NOMO-1 treated with dmso at 0.1 percent for 144 hours (cell line): ENCODE measurements around the gene TIMP2.

Experiments
- DNase-seq: peaks from one replicate; lab custom pipeline; 2025; ENCODE audit not compliant: unreplicated experiment; lab: John Stamatoyannopoulos, UW

Gene TIMP2

DNA sequence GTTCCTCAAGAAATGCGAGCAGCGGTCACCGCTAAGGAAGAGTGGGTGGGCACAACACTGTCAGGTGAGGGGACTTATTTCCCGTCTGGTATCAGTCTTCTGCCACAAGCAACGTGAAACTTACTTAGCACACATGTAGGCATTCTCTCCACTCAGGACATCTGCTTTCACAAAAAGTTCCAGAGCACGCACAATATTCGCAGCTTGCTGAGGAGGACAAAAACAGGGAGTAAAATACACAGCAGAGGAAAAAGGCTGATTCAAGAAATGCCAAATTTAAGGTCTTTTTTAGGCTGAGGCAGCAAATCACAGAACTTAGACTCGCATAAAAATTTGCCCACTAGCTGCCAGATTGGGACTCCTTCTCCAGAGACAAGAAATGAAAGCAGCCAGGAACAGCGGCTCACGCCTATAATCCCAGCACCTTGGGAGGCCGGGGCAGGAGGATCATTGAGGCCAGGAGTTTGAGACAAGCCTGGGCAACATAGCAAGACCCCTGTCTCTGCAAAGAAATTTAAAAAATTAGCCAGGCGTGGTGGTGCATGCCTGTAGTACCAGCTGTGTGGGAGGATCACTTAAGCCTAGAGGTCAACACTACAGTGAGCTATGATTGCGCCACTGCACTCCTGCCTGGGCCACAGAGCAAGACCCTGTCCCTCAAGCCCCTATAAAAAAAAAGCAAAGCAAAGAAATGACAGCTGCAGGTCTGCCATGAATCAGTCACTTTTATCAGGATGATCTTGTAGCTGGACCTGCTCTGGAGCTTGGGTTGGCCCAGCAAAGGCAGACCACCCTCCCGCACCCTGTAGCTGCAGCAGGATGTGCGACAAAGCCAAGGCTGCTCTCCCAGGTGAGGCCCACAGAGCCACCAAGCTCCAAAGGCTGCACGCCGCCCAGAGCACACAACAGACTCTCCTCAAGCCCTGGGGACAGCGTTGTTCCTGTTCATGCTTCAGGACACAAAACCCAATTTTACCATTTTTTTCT is 105.1 kb downstream of the TIMP2 start:
- DNase-seq, result no peak

DNA sequence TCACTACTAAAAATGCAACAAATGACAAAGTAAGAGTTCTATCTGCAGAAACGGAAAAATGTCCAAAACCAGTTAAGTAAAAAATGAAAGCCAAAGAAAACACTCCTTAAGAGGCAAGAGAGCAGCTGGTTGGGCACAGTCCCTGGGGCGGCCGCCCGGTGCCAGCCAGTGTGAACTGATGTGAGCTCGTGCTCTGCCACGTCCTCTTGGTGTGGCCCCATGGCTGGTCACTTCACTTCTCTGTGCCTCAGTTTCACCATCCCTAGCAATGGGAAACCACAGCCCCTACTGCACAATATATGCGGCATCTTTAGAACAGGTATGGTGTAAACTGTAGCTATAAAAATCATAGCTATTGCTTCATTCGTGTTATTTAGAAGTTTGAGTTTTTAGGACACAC is 105.8 kb downstream of the TIMP2 start:
- no peak for DNase-seq

DNA sequence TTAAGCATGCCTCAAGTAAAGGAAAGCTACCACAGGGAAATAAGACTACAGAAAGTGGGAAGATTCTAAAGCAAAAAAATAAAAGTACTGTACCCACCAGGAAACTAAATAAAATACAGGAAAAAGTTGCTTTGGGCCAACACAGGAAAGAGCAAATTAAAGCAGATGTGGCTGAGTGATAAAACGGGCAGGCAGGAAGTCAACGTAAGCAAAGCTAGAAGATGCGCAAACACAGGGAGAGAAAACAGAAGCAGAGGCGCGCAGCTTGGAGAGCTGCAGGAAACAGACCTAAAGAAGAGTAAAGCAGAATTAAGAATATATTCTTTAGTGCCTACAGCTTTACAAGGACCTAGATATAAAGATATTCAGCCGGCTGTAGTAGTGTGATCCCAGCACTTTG is 106.3 kb downstream of the TIMP2 start:
- no peak for DNase-seq

DNA sequence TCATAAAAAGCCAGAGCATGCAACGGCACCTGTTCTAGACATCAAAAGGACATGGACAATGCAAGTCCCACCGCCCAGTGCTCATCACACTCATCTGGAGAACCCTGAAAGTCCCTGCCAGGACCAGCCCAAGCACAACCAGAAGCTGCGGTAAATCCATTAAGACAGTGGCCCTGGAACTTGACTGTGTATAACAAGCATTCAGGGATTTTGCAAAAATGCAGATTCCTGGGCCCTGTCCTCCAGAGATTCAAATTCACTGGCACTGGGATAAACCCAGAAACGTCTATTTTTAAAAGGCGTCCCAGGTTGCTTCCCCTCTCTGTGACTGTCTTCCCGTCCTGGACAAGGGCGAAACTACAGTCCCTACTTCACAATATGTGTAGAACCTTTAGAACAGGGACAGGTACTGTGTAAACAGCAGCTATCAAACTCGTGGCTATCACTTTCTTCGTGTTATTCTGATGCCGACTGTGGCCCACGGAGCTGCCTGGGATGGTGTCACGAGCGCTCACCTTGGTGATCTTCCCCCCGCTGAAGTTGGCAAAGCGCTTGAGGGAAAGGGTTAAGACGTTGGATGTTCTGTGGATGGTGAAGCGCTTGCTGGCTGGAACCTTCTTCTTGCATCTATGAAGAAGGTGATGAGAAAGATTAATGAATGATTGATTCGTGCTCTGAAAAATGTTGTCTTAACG is 106.9 kb downstream of the TIMP2 start:
- DNase-seq, result no peak

DNA sequence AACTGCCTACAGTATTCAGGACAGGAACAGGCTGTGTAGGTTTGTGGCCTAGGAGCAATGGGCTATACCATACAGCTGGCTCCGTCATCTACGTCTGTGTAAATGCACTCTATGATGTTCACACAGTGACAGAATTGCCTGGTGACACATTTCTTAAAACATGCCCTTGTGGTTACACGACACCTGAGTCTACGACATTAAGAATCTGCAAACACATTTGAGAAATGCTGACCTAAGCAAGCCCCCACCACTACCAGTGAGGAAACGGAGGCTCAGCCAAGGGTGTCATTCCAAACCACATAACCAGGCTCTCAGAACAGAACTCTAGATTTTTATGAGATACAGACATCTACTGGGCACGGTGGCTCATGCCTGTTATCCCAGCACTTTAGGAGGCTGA is 108.1 kb downstream of the TIMP2 start:
- no peak for DNase-seq

DNA sequence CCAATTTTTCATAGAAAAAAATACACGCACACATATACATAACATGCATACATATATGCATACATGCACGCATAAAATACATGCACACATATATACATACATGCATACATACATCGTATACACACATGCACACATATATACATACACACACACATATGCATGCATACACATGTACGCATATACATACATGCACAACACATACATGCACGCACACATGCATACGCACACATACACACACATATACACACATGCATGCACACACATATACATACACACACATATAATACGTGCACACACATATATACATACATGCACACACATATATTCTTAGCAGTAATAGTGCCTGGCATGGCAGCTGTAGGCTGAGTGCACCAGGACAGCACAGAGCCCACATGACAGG is 109.5 kb downstream of the TIMP2 start:
- no peak for DNase-seq

DNA sequence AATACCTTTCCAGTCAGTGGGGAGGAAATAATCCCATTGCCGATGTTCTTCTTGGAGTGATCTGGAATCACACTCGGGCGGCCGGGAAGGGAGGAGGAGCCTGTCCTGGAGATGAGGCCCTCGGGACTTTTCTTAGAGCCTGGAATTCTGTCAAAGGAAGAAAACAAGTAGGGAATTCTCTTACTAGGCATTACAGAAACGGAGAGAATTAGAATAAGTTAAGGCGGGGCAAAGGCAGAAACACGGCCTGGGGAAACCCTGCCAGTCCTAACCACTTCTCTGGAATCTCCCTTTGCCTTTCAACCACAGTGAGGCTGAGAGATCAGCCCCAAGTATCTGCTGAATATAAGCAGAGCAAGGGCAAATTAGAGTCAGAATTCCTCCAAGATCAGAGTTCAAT is 112.3 kb downstream of the TIMP2 start:
- DNase-seq, result no peak

DNA sequence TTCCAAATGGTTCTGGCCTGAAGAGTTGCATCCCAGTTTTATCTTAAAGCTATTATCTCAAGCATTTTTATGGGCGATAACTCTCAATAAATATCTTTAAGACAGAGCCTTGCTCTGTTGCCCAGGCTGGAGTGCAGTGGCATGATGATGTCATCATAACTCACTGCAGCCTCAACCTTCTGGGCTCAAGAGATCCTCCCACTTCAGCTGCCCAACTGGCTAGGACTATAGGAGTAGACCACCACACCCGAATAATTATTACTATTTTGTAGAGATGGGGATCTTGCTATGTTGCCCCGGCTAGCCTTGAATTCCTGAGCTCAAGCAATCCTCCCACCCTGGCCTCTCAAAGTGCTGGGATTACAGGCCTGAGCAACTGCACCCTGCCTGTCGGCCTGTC is 117.0 kb downstream of the TIMP2 start:
- no peak for DNase-seq

DNA sequence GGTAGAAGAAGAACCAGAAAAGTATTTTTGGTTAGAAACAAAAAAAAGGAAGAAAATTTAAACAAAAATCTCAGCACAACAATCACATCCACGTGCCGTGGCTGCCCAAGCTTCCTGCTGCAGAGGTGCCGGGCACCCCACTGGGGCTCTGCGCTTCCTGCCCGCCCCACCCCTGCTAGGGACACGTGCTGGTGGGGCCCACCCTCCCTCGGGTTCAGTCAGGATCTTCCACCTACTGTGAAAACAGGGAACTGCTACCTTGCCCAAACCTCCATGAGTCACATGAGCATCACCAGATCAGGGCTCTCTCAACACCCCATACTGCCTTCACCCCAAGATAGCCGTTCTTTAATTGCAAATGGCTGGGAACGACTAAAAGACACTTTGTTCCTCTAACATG is 118.7 kb downstream of the TIMP2 start:
- no peak for DNase-seq

DNA sequence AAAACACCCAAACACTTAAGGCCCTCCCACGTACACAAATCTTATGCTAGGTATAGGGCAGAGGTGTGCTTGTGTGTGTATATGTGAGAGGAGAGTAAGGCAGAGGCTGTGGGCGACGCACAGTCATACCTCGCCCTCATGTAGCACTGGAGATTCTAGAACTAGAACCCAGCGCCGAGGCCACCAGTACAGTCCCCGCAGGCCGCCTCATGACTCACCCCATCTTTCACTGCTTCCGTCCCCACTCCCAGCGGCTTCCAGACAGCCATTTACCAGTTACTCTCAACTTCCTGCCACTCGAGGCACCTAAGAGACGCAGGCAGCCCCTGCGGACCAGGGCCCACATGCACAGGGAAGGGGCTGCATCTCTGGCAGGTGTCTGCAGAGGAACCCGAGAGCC is 119.9 kb downstream of the TIMP2 start:
- DNase-seq, result no peak

DNA sequence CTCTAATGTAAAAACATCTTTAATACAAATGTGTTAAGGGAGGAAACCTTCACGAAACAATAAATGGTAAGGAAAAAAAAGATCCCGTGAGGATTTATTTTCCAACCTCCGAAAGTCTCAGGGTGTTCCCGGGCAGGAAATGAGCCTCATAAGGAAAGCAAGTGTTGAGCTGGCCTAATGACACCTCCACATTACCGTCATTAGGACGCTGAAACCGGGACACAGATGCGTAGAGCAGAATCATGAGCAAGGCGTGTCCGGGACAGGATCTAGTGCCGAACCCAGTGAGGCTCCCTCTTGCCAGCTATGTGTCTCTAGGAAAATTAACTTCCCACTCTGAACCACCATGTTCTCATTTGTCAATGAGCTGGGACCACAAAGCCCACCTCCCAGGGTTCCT is 120.4 kb downstream of the TIMP2 start:
- no peak for DNase-seq

DNA sequence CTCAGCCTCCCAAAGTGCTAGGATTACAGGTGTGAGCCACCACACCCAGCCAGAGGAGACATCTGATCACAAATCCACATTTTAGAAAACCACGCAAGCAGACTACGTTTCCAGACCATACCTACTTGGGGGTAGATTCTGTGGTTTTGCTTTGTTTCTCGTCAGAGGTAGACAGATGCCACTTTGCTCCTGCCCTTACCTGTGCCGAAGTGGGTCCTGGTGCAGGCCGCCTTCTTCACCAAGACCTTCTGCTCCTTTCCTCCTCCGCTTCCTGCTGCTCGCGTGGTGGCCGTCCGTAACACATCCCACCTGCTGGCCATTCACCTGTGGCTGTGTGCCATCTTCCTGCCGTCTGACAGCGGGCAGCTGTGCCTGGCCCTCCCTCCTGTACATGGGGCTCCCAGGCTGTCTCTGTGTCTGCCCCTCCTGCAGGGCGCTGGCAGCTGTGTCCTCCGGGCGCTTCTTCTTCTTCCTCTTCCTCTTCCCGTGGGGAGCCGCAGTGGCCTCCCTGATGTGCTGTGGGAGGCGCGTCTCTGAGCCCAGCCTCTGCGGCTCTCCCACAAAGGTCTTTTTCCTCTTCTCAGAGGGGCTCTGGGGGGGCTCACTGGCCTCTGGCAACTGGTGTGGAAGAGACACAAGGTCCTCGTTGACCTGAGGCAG is 121.9 kb downstream of the TIMP2 start:
- DNase-seq, result no peak
